Activated naive CD4-positive, alpha-beta T cell treated with anti-CD3 and anti-CD28 coated beads, Interleukin-2, amount 50 U/mL, for 16 hours (primary cell): ENCODE measurements around the gene GOLGA8O.
"Not testable (repeated sequence)": the region's sequence is repeated elsewhere in the genome, so short reads cannot be mapped to it uniquely, and the experiment has no call there.

Experiments
- DNase-seq: peaks from one replicate; pipeline ENCODE4 v3.0.0-alpha.2; 2020

The GOLGA8O gene, protein sequence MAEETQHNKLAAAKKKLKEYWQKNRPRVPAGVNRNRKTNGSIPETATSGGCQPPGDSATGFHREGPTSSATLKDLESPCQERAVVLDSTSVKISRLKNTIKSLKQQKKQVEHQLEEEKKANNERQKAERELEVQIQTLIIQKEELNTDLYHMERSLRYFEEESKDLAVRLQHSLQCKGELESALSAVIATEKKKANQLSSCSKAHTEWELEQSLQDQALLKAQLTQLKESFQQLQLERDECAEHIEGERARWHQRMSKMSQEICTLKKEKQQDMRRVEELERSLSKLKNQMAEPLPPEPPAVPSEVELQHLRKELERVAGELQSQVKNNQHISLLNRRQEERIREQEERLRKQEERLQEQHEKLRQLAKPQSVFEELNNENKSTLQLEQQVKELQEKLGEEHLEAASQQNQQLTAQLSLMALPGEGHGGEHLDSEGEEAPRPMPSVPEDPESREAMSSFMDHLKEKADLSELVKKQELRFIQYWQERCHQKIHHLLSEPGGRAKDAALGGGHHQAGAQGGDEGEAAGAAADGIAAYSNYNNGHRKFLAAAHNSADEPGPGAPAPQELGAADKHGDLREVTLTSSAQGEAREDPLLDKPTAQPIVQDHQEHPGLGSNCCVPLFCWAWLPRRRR

DNA sequence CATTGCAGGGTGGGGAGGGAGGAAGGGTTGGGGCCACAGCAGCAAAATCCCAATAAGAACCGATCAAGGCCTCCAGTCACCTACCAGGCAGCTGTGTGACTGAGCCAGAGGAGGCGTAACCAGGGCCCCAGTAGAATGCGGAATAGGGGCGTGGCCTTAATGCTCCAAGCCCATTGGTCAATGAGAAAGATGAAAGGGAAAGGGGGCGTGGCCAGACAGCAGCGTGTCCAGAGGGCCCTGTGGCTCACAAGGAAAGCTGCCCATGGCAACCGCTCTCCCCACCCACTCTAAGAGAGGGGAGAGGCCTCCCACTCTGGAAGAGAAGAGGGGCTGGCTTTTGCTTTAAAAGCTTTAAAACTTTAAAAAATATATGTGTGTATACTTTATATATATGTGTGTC, at the start of gene GOLGA8O:
GOLGA8O (minus strand) TSS at position 101 of the 400 bp plus-strand sequence; CDS start at position 3, 98 bp downstream.
- DNase-seq = not testable (repeated sequence)

GRCh38 chr15:32504152-32504811, 48.8 kb upstream of the GOLGA8O start:
- not testable (repeated sequence) for DNase-seq

GRCh38 chr15:32502946-32503345, 47.5 kb upstream of the GOLGA8O start:
- not testable (repeated sequence) for DNase-seq

- DNase-seq = not testable (repeated sequence)
Observed at GRCh38 chr15:32492768-32493167, 37.3 kb upstream of the GOLGA8O start.

DNA sequence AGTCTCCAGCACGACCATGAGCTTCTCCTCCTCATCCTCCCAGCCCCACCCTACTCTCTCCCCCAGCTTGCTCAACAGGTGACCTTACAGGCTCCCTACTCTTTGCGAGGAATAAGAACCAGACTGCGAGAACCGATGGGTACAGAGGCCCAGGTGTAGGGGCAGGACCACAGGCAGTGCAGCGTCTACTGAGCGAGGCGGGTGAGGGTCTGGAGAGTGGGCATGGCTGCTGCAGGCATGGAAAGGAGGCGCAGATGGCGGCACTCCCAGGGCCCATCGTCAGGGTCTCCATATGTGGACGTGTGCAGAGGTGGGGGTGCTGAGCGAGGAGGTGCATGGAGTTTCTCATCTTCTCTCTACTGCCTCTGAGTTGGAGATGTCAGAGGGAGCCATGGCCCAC, 31.0 kb upstream of the GOLGA8O start:
- not testable (repeated sequence) for DNase-seq

- not testable (repeated sequence) for DNase-seq
Observed at GRCh38 chr15:32483377-32483776, 27.9 kb upstream of the GOLGA8O start.

GRCh38 chr15:32481683-32482082, 26.2 kb upstream of the GOLGA8O start:
- not testable (repeated sequence) for DNase-seq

- not testable (repeated sequence) for DNase-seq
Observed at GRCh38 chr15:32468076-32468475, 12.6 kb upstream of the GOLGA8O start.

DNA sequence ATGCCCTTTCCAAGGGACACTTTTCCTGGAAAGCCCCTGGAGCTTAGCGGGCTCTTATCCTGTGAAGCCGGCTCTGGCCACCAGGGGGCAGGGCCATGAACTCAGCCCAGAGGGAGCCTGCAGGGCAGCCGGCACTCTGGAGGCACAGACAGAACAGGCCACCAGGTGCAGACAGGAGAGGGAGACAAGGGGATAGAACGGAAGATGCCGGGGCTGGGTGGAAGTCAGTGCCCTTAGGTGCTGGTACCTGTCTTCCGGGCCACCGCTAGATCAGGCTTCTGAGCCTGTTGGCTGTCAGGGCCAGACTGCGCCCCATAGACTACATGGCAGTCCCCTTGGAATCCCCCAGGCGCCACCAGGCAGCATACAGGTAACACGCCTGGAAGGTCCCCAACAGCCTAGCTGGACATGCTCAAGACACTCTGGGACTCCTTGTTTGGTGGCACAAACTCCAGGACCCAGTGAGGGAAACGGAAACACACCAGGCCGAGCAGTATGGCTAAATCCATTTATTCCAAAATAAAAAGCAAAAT, 14.9 kb downstream of the GOLGA8O start:
- not testable (repeated sequence) for DNase-seq

GRCh38 chr15:32434102-32434963, 21.1 kb downstream of the GOLGA8O start:
- DNase-seq = not testable (repeated sequence)

- DNase-seq = not testable (repeated sequence)
Observed at GRCh38 chr15:32427635-32428034, 27.8 kb downstream of the GOLGA8O start.

DNA sequence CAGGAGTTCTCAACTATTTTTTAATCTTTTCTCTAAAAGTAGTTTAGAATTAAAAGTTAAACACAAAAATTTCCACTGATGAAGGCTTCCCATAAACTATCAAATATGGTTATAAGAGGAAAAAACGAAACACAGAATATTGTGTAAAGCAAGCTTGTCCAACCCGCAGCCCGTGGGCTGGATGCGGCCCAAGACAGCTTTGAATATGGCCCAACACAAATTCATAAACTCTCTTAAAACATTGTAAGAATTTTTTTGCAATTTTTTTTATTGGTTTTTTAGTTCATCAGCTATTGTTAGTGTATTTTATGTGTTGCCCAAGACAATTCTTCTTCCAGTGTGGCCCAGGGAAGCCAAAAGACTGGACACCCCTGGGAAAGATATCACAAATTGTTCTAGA, 28.9 kb downstream of the GOLGA8O start:
- not testable (repeated sequence) for DNase-seq

DNA sequence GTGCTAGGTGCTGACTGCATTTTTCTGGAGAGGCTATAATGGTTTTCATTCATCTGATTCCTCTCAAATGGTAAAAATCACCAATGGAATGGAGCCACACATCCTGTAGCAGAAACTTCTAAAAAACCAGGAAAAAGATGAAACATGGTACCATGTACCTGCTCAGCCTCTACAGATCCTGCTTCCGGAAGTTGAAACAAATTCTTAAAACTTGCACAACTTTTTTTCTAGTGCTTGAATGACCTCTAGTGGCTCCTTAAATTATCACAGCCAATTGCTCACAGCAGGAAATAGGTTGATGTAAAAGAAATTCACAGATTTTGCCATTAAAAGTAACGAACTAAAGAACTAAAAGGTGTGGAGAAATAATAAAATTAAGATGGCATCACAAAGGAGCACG, 47.5 kb downstream of the GOLGA8O start:
- not testable (repeated sequence) for DNase-seq

DNA sequence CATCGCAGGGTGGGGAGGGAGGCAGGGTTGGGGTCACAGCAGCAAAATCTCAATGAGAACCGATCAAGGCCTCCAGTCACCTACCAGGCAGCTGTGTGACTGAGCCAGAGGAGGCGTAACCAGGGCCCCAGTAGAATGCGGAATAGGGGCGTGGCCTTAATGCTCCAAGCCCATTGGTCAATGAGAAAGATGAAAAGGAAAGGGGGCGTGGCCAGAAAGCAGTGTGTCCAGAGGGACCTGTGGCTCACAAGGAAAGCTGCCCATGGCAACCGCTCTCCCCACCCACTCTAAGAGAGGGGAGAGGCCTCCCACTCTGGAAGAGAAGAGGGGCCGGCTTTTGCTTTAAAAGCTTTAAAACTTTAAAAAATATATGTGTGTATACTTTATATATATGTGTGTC, 52.2 kb downstream of the GOLGA8O start, which contains the start of gene GOLGA8K:
GOLGA8K (minus strand) TSS at position 101 of the 400 bp plus-strand sequence; CDS start at position 3, 98 bp downstream.
- DNase-seq = not testable (repeated sequence)

DNA sequence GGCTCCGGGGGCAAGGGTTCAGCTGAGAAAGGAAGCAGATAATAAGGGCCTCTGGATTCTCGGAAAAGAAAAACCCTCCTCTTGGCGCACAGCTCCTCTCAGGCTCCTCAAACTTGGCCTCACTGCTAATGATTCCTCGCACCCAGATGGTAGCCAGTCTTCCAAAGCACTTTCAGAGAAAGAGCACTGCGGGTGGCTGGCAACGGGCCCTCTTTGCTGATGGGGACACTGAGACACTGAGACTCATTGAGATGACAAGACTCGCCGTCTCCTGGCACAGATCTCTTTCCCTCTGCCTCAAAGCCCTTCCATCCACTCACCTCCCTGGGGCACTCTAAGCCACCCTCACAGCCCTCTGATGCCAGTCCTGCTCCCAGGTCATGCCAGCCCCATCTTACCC, 58.9 kb downstream of the GOLGA8O start:
- not testable (repeated sequence) for DNase-seq
